Upper lobe of right lung (tissue), 1 donor: ENCODE measurements around the gene FBXW11. TPM values are rescaled to one million over a fixed set of nuclear protein-coding genes. Genes with fewer than 3 reads are reported as not detected.

Experiments used
- ATAC-seq: fragments of 200-7000 bp; cut with Tn5 transposase; one replicate; pipeline ENCODE4 v1.9.1; 2020; ENCODE audit warnings: mild to moderate bottlenecking, moderate library complexity
- DNase-seq: peaks from one replicate; pipeline ENCODE4 v3.0.0-alpha.2; 2020
- H3K27ac ChIP-seq: fragments of 200-600 bp; one replicate; pipeline ENCODE4 v1.8.0; 2022
- H3K27me3 ChIP-seq: fragments of 200-600 bp; one replicate; pipeline ENCODE4 v1.8.0; 2022; ENCODE audit warnings: mild to moderate bottlenecking
- H3K36me3 ChIP-seq: fragments of 200-600 bp; one replicate; pipeline ENCODE4 v1.8.0; 2022
- H3K4me1 ChIP-seq: fragments of 200-600 bp; one replicate; pipeline ENCODE4 v1.8.0; 2022
- H3K4me3 ChIP-seq: fragments of 200-600 bp; one replicate; pipeline ENCODE4 v1.8.0; 2022; ENCODE audit warnings: mild to moderate bottlenecking
- H3K9me3 ChIP-seq: fragments of 200-600 bp; one replicate; pipeline ENCODE4 v1.8.0; 2022
- intact Hi-C: fragments of 100-400 bp; cut with DNase I; formaldehyde crosslinking; loops from one replicate; pipeline ENCODE4 v1.11.0; 2022
- total RNA-seq: library from RNA; stranded (reverse); fragmentation: NEBNext Ultra II Directional; extraction: Animal tissue kit (Norgen Biotek cat#: 25700); gene quantifications from one replicate; pipeline ENCODE4 v1.2.1, GENCODE V29; 2021
- TF ChIP-seq, protein P1 (sequence below): fragments of 200-600 bp; IDR thresholded peaks from one replicate; pipeline ENCODE4 v1.8.0; 2022; ENCODE audit warnings: antibody characterized with exemption
- donor health status: DM: no; HTN: yes; CAD: no; lungs with severe emphysema.

Gene FBXW11
- total RNA-seq, 1 donor from 2014 or later = 61.8 TPM

GRCh38 chr5:172046593-172046992 is 40.2 kb upstream of the FBXW11 start:
- Histone ChIP-seq H3K27me3 (no peaks in the 10 kb centered on the region), H3K9me3 (no peaks in the 10 kb centered on the region), H3K4me1 (peaks cover 4% of the 10 kb centered on the region), H3K36me3 (peaks cover 56% of the 10 kb centered on the region), H3K27ac (no peak overlapping the region), H3K4me3 (no peak overlapping the region)
- TF ChIP-seq, protein P1, sequence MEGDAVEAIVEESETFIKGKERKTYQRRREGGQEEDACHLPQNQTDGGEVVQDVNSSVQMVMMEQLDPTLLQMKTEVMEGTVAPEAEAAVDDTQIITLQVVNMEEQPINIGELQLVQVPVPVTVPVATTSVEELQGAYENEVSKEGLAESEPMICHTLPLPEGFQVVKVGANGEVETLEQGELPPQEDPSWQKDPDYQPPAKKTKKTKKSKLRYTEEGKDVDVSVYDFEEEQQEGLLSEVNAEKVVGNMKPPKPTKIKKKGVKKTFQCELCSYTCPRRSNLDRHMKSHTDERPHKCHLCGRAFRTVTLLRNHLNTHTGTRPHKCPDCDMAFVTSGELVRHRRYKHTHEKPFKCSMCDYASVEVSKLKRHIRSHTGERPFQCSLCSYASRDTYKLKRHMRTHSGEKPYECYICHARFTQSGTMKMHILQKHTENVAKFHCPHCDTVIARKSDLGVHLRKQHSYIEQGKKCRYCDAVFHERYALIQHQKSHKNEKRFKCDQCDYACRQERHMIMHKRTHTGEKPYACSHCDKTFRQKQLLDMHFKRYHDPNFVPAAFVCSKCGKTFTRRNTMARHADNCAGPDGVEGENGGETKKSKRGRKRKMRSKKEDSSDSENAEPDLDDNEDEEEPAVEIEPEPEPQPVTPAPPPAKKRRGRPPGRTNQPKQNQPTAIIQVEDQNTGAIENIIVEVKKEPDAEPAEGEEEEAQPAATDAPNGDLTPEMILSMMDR = no peak
- intact Hi-C loops = loop anchor here (10.0 kb wide), 1 partner anchor 132 kb away; no protein-coding TSS in a partner anchor
- DNase-seq (no peak), ATAC-seq (no peak)

DNA sequence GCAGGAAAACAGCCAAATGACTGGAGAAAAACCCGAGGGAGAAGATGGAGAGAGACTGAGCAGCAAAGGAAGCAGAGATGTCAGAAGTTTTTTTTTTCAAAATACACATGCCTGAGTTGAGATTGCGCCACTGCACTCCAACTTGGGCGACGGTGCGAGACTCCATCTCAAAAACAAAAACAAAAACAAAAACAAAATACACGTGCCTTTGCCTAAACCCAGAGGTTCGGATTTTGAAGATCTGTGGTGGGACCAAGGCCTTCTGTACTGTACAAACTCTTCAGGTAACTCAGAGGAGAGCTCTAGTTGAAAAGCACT is 38.8 kb upstream of the FBXW11 start:
- intact Hi-C loops = loop anchor here (10.0 kb wide), 1 partner anchor 130 kb away; no protein-coding TSS in a partner anchor
- DNase-seq = no peak

DNA sequence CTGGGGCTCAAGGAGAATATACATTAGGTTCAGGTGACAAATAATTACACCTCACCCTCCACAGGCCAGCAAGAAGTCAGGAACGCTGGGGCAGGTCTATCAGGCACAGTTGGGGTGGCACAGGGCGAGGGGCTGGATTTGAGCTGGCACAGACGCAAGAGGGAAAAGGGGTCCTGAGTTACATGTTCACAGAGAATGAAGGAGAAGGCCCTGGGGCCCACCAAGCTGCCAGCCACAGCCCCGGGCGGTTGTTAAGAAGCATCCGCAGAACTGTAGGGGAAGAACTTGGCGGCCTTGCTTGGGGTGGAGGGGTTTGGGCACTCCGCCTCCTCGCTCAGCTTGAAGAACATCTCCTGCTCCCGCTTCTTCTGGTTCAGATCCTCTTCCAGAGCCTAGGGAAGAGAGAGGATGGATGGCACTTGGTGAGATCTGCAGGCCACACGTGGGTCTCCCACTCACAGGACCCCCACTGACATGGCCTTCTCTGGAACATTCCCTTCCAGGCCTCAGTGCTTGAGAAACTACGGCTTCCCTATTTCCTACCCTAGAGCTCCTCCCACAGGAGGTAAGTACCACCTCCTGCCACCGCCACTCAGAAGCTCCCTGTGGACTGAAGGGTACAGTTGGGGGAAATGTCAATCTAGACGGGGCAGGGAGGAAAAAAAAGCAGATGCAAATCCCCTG is 38.3 kb upstream of the FBXW11 start:
- no peak for ATAC-seq
- Histone ChIP-seq H3K4me3 (no peak overlapping the region), H3K27ac (no peak overlapping the region), H3K4me1 (peaks cover 4% of the 10 kb centered on the region), H3K36me3 (peaks cover 38% of the 10 kb centered on the region), H3K9me3 (no peaks in the 10 kb centered on the region), H3K27me3 (no peaks in the 10 kb centered on the region)
- DNase-seq = no peak
- intact Hi-C loops = loop anchor here (10.0 kb wide), 1 partner anchor 130 kb away; no protein-coding TSS in a partner anchor
- TF ChIP-seq, protein P1 = no peak

More for the DNA sequence above, 38.8 kb upstream of the FBXW11 start:
- Histone ChIP-seq H3K36me3 (peaks cover 43% of the 10 kb centered on the region), H3K27ac (no peak overlapping the region), H3K4me3 (no peak overlapping the region), H3K9me3 (no peaks in the 10 kb centered on the region), H3K27me3 (no peaks in the 10 kb centered on the region), H3K4me1 (peaks cover 4% of the 10 kb centered on the region)
- ATAC-seq = no peak
- TF ChIP-seq, protein P1 = no peak

- no peak for DNase-seq
- ATAC-seq = peak; percentile 11
- intact Hi-C loops = loop anchor here (10.0 kb wide), 1 partner anchor 129 kb away; no protein-coding TSS in a partner anchor
Observed at GRCh38 chr5:172043865-172044264, 37.4 kb upstream of the FBXW11 start.

DNA sequence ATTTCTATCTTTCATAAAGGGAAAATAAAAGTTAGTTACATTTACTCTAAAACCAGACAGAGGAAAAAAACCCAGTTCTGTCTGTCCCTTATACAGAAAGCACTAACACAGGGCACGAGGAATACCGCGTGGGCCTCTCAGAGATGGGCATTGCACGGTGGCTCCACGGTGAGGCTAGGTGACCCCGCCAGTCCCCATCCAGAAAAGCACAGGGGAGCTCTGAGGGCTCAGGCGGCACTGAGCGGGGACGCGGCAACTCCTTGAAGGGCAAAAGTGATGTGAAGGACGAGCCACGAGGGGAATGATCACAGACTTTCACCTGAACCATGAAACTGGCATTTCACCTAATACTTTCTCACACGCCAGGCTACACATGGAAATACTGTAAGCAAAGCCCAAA is 35.7 kb upstream of the FBXW11 start:
- H3K4me3 ChIP-seq = no peak overlapping the region
- H3K4me1 ChIP-seq = peaks cover 3% of the 10 kb centered on the region
- H3K9me3 ChIP-seq = no peaks in the 10 kb centered on the region
- intact Hi-C loops = loop anchor here (10.0 kb wide), 1 partner anchor 127 kb away; no protein-coding TSS in a partner anchor
- H3K27me3 ChIP-seq = no peaks in the 10 kb centered on the region
- no peak for ATAC-seq
- H3K27ac ChIP-seq = no peak overlapping the region
- H3K36me3 ChIP-seq = peaks cover 28% of the 10 kb centered on the region
- no peak for DNase-seq
- TF ChIP-seq, protein P1 = no peak

More at GRCh38 chr5:172043865-172044264, 37.4 kb upstream of the FBXW11 start:
- TF ChIP-seq, protein P1 = no peak
- Histone ChIP-seq H3K9me3 (no peaks in the 10 kb centered on the region), H3K27ac (no peak overlapping the region), H3K4me1 (peaks cover 4% of the 10 kb centered on the region), H3K4me3 (no peak overlapping the region), H3K27me3 (no peaks in the 10 kb centered on the region), H3K36me3 (peaks cover 29% of the 10 kb centered on the region)
